Peyer's patch (tissue), 4 donors: ENCODE results near the gene MPV17L. TPM values are rescaled to one million over a fixed set of nuclear protein-coding genes. Genes with fewer than 3 reads are reported as not detected.
"Not testable (repeated sequence)": the region's sequence is repeated elsewhere in the genome, so short reads cannot be mapped to it uniquely, and the experiment has no call there.

Source experiments
- DNase-seq, 3 donors: peaks; one replicate each; pipeline ENCODE4 v3.0.0-alpha.2; 2017 to 2019
- H3K27ac ChIP-seq, 4 donors: fragments of 200-600 bp; sonication (generic); one replicate each; pipeline ENCODE4 v1.5.1; 2016 to 2019
- H3K27me3 ChIP-seq, 2 donors: fragments of 200-600 bp; sonication (generic); one replicate each; pipeline ENCODE4 v1.5.1; 2019
- H3K36me3 ChIP-seq, 3 donors: fragments of 200-600 bp; sonication (generic); one replicate each; pipeline ENCODE4 v1.5.1; 2016 to 2019
- H3K4me1 ChIP-seq, 4 donors: fragments of 200-600 bp; sonication (generic); one replicate each; pipeline ENCODE4 v1.5.1; 2016 to 2019
- H3K4me3 ChIP-seq, 4 donors: fragments of 200-600 bp; sonication (generic); 1 replicate in 3 of 4; 2 replicates in 1 of 4; pipeline ENCODE4 v1.5.1; 2016 to 2019; ENCODE audit warnings: mild to moderate bottlenecking in 1 of 4
- H3K9me3 ChIP-seq, 4 donors: fragments of 200-600 bp; sonication (generic); one replicate each; pipeline ENCODE4 v1.5.1; 2016 to 2019; ENCODE audit warnings: mild to moderate bottlenecking in 1 of 4
- POLR2A ChIP-seq, 2 donors: fragments of 450-650 bp; IDR thresholded peaks; one replicate each; pipeline ENCODE4 v1.5.1; 2017; ENCODE audit warnings: antibody characterized with exemption in 2 of 2, mild to moderate bottlenecking in 2 of 2, moderate library complexity in 2 of 2
- total RNA-seq, 4 donors: library from RNA; depleted of rRNA; stranded (reverse); fragments of >200 nt; gene quantifications; one replicate each; pipeline ENCODE4 v1.1.0, GENCODE V29; 2016
- TF ChIP-seq, protein P1 (sequence below), 6 experiments: fragments of 450-650 bp in 4 of 6; fragments of 200-600 bp in 2 of 6; sonication (generic) in 1 of 6; IDR thresholded peaks; one replicate each; pipeline ENCODE4 v1.5.1; 2017 to 2019; ENCODE audit warnings: antibody characterized with exemption in 6 of 6, mild to moderate bottlenecking in 3 of 6, moderate library complexity in 1 of 6

MPV17L gene
- 10 to 100 TPM in 3 of 4 donors, 1 to 10 TPM in 1; 6.6 to 19.8 (median 14.4) TPM for total RNA-seq

GRCh38 chr16:15395631-15396508, at the start of gene MPV17L:
MPV17L (plus strand) TSS chr16:15395754; CDS start chr16:15395898, 144 bp downstream.
- not testable (repeated sequence) for H3K9me3 ChIP-seq, H3K27me3 ChIP-seq, H3K36me3 ChIP-seq, H3K4me1 ChIP-seq
- TF ChIP-seq POLR2A (IDR thresholded peaks at IDR 0.05): peak in 1 of 2 donors; percentile 28
- TF ChIP-seq, protein P1, sequence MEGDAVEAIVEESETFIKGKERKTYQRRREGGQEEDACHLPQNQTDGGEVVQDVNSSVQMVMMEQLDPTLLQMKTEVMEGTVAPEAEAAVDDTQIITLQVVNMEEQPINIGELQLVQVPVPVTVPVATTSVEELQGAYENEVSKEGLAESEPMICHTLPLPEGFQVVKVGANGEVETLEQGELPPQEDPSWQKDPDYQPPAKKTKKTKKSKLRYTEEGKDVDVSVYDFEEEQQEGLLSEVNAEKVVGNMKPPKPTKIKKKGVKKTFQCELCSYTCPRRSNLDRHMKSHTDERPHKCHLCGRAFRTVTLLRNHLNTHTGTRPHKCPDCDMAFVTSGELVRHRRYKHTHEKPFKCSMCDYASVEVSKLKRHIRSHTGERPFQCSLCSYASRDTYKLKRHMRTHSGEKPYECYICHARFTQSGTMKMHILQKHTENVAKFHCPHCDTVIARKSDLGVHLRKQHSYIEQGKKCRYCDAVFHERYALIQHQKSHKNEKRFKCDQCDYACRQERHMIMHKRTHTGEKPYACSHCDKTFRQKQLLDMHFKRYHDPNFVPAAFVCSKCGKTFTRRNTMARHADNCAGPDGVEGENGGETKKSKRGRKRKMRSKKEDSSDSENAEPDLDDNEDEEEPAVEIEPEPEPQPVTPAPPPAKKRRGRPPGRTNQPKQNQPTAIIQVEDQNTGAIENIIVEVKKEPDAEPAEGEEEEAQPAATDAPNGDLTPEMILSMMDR (IDR thresholded peaks at IDR 0.05): peak in 1 of 6 experiments; percentile 12
- Histone ChIP-seq H3K27ac (peak within 1 kb of the TSS; percentile 3 to 55 (median 34)), H3K4me3 (peak within 1 kb of the TSS; percentile 37 to 73 (median 58))
- DNase-seq: peak in 2 of 3 donors; percentile 57 to 66

- H3K27ac ChIP-seq, H3K4me1 ChIP-seq, H3K9me3 ChIP-seq, DNase-seq, H3K4me3 ChIP-seq, H3K36me3 ChIP-seq, H3K27me3 ChIP-seq: not testable (repeated sequence)
Observed at GRCh38 chr16:15348721-15349120, 46.8 kb upstream of the MPV17L start.

GRCh38 chr16:15351251-15351650, 44.3 kb upstream of the MPV17L start:
- H3K36me3 ChIP-seq, H3K4me1 ChIP-seq, H3K27ac ChIP-seq, H3K9me3 ChIP-seq, H3K27me3 ChIP-seq, DNase-seq, H3K4me3 ChIP-seq: not testable (repeated sequence)

DNA sequence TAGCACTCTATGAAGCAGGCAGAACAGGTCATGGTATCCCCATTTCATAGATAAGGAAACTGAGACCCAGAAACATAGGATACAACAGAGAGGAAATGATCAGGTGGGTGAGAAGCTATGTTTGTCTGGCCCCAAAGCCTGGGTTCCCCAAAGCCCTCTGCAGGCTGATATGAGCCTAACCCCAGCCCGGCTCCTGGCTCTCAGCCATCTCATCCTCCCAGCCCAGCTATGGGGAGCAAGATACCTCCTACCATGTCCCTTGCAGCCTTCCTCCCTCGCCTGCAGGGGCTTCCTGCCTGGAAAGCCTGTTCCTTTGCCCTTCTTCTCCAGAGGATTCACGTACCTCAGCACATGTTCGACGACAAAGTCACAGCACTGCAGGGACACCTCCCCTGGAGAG, 43.8 kb upstream of the MPV17L start:
- H3K36me3 ChIP-seq: not testable (repeated sequence)

DNA sequence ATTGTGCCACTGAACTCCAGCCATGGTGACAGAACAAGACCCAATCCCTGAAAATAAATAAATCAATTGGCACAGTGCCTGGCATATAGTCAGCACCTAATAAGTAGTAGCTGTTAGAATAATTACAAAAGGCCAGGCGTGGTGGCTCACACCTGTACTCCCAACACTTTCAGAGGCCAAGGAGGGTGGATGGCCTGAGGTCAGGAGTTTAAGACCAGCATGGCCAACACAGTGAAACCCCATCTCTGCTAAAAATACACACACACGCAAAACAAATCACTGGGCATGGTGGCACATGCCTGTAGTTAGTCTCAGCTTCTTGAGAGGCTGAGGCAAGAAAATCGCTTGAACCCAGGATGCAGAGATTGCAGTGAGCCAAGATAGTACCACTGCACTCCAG, 42.7 kb upstream of the MPV17L start:
- not testable (repeated sequence) for H3K9me3 ChIP-seq, H3K36me3 ChIP-seq, DNase-seq

More for the DNA sequence above, 43.8 kb upstream of the MPV17L start:
- not testable (repeated sequence) for H3K4me3 ChIP-seq, DNase-seq, H3K27ac ChIP-seq, H3K27me3 ChIP-seq, H3K9me3 ChIP-seq, H3K4me1 ChIP-seq

DNA sequence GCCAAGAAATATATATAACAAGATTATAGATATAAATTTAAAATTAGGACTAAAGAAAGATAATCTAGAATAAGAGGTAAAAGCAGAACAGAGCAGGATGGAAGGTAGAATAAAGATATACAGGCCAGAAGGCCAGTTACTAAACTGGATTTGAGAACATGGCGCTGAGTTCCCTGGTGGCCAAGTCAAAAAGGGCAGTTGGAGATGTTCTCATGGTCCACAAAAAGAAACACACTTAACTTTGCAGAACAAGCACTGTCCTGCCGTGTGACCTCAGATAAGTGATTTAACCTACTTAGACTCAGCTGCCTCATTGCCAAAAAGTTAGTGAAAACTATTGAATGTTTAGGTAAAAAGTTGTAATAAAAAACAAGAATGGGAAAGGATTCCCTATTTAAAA, 40.7 kb upstream of the MPV17L start:
- H3K27ac ChIP-seq, H3K4me1 ChIP-seq, H3K4me3 ChIP-seq, DNase-seq, H3K27me3 ChIP-seq, H3K9me3 ChIP-seq, H3K36me3 ChIP-seq: not testable (repeated sequence)

More for the DNA sequence above, 42.7 kb upstream of the MPV17L start:
- H3K27ac ChIP-seq, H3K4me3 ChIP-seq, H3K27me3 ChIP-seq, H3K4me1 ChIP-seq: not testable (repeated sequence)

DNA sequence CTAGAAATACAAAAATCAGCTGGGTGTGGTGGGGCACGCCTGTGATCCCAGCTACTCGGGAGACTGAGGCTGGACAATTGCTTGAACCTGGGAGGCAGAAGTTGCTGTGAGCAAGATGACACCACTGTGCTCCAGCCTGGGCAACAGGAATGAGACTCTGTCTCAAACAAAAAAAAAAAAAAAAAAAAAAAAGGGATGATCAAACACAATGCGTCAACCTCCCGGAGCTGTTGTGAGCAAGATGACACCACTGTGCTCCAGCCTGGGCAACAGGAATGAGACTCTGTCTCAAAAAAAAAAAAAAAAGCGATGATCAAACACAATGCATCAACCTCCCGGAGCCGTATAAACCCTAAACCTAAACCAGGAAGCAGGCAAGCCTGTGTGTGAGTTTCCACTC, 38.1 kb upstream of the MPV17L start:
- not testable (repeated sequence) for H3K4me1 ChIP-seq, H3K27me3 ChIP-seq, H3K4me3 ChIP-seq, H3K27ac ChIP-seq, H3K9me3 ChIP-seq, DNase-seq, H3K36me3 ChIP-seq

- DNase-seq, H3K27me3 ChIP-seq, H3K4me3 ChIP-seq, H3K36me3 ChIP-seq, H3K9me3 ChIP-seq, H3K27ac ChIP-seq, H3K4me1 ChIP-seq: not testable (repeated sequence)
Observed at GRCh38 chr16:15378194-15378593, 17.4 kb upstream of the MPV17L start, which contains the start of gene NPIPA5. NPIPA5 (minus strand) TSS chr16:15378294; CDS start chr16:15378294, 0 bp downstream.

- DNase-seq, H3K9me3 ChIP-seq, H3K4me3 ChIP-seq, H3K36me3 ChIP-seq, H3K27me3 ChIP-seq, H3K4me1 ChIP-seq: not testable (repeated sequence)
- peak overlapping the region in 1 of 4 donors; percentile 25 for H3K27ac ChIP-seq
Observed at GRCh38 chr16:15382810-15383209, 12.7 kb upstream of the MPV17L start.

- not testable (repeated sequence) for H3K4me1 ChIP-seq, H3K27ac ChIP-seq, H3K9me3 ChIP-seq
Observed at GRCh38 chr16:15388060-15388459, 7.5 kb upstream of the MPV17L start.

GRCh38 chr16:15389916-15390315, 5.6 kb upstream of the MPV17L start:
- not testable (repeated sequence) for H3K27me3 ChIP-seq, H3K4me1 ChIP-seq, H3K4me3 ChIP-seq, H3K36me3 ChIP-seq, H3K9me3 ChIP-seq, DNase-seq, H3K27ac ChIP-seq

More at GRCh38 chr16:15388060-15388459, 7.5 kb upstream of the MPV17L start:
- not testable (repeated sequence) for H3K36me3 ChIP-seq, H3K27me3 ChIP-seq, DNase-seq, H3K4me3 ChIP-seq

DNA sequence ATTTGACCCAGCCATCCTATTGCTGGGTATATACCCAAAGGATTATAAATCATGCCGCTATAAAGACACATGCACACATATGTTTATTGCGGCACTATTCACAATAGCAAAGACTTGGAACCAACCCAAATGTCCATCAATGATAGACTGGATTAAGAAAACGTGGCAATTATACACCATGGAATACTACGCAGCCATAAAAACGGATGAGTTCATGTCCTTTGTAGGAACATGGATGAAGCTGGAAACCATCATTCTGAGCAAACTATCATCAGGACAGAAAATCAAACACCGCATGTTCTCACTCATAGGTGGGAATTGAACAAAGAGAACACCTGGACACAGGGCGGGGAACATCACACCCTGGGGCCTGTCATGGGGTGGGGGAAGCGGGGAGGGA, 2.5 kb upstream of the MPV17L start:
- H3K4me1 ChIP-seq, H3K4me3 ChIP-seq, H3K9me3 ChIP-seq, H3K27me3 ChIP-seq, H3K27ac ChIP-seq, H3K36me3 ChIP-seq, DNase-seq: not testable (repeated sequence)

- not testable (repeated sequence) for H3K27me3 ChIP-seq, H3K9me3 ChIP-seq, DNase-seq, H3K4me1 ChIP-seq, H3K36me3 ChIP-seq
- Histone ChIP-seq H3K27ac (peak overlapping the region in 2 of 4 donors; percentile 18 to 51), H3K4me3 (peak overlapping the region in 3 of 4 donors; percentile 37 to 73 (median 72))
Observed at GRCh38 chr16:15396509-15396829, 915 bp downstream of the MPV17L start.
